Testis (tissue), 3 donors: ENCODE measurements around the gene PPP6C. TPM values are rescaled to one million over a fixed set of nuclear protein-coding genes. Genes with fewer than 3 reads are reported as not detected.
"Not testable (repeated sequence)": the region's sequence is repeated elsewhere in the genome, so short reads cannot be mapped to it uniquely, and the experiment has no call there.

ENCODE experiments used
- DNase-seq: peaks from one replicate; pipeline ENCODE4 v3.0.0-alpha.2; 2019
- H3K27ac ChIP-seq, 2 donors: fragments of 200-600 bp; sonication (generic); one replicate each; pipeline ENCODE4 v1.5.1; 2019
- H3K27me3 ChIP-seq: fragments of 200-600 bp; sonication (generic); one replicate; pipeline ENCODE4 v1.5.1; 2019
- H3K36me3 ChIP-seq: fragments of 200-600 bp; sonication (generic); one replicate; pipeline ENCODE4 v1.5.1; 2017; ENCODE audit warnings: low read depth; ENCODE audit errors: missing control alignments
- H3K4me1 ChIP-seq: fragments of 200-600 bp; sonication (generic); one replicate; pipeline ENCODE4 v1.5.1; 2019
- H3K4me3 ChIP-seq, 2 donors: fragments of 200-600 bp; sonication (generic); one replicate each; pipeline ENCODE4 v1.5.1; 2017 to 2019
- H3K9me3 ChIP-seq: fragments of 200-600 bp; sonication (generic); one replicate; pipeline ENCODE4 v1.5.1; 2017
- CTCF ChIP-seq, 3 experiments: fragments of 450-650 bp in 2 of 3; fragments of 200-600 bp in 1 of 3; sonication (generic) in 1 of 3; IDR thresholded peaks; one replicate each; pipeline ENCODE4 v1.5.1; 2016 to 2019; ENCODE audit warnings: antibody characterized with exemption in 3 of 3, mild to moderate bottlenecking in 2 of 3, moderate library complexity in 1 of 3
- POLR2A ChIP-seq: fragments of 450-650 bp; IDR thresholded peaks from one replicate; pipeline ENCODE4 v1.6.1; 2017; ENCODE audit warnings: antibody characterized with exemption, mild to moderate bottlenecking, moderate library complexity
- WGBS, 2 donors: methylation state at CpG; one replicate each; pipeline ENCODE4 v1.1.5; 2018; 5-methylcytosine and 5-hydroxymethylcytosine counted together
- intact Hi-C: fragments of 100-400 bp; cut with DNase I; formaldehyde crosslinking; loops from one replicate; pipeline ENCODE4 v1.15.1; 2023; ENCODE audit warnings: low total_unique reads
- polyA plus RNA-seq: library from polyadenylated mRNA; stranded (reverse); fragments of 350-450 nt; fragmentation: Illumina TruSeq; extraction: RNeasy Lipid Tissue Mini Kit (QIAGEN cat#74804); gene quantifications from one replicate; pipeline ENCODE4 v1.2.3, GENCODE V29; 2014; ENCODE audit warnings: low read depth, low replicate concordance; ENCODE audit not compliant: insufficient read depth
- total RNA-seq, 2 donors: library from RNA; depleted of rRNA; stranded (reverse); fragments of >200 nt; gene quantifications; one replicate each; pipeline ENCODE4 v1.2.3, GENCODE V29; 2016

PPP6C gene
- total and polyA plus RNA-seq, 3 donors from 2014 or later = 38.9 to 57.5 (median 40.5) TPM

DNA sequence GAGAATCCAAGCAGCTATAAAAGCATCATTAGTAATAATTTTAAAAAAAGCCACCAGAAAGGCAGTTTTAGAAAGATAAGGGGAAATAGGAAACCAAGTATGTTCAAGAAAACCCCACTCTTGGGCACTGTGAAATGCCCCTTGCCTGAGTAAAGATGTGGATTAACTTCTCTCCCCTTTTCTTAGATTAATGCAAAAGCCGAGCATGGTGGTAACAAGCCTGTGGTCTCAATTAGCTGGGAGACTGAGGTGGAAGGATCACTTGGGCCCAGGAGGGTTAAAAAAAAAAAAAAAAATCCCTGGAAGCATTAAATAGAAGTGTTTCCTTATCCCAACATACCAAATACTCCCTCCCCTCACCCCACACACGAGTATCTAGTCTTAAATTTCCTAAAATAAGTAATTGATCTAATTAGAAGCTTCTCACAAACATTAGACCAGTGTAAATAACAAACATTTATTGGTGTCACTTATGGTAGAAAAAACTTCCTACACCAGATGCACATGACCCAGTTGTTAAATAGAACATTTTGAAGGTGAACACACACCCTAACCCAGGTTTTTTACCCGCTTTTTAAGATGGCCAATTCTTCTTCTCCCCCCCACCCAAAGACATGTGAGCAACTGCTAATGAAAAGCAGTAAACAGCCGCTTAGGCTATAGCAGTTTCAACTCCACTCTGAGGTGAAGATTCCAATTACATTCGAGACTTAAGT, 46.4 kb upstream of the PPP6C start:
- H3K4me3 ChIP-seq = no peak overlapping the region
- H3K27ac ChIP-seq = no peak overlapping the region
- intact Hi-C loops = no loop called here
- peaks cover 34% of the 10 kb centered on the region for H3K4me1 ChIP-seq
- no peaks in the 10 kb centered on the region for H3K9me3 ChIP-seq
- no peaks in the 10 kb centered on the region for H3K27me3 ChIP-seq
- no peak for DNase-seq
- TF ChIP-seq POLR2A (no peak), CTCF (IDR thresholded peaks at IDR 0.05) (no peak)
- H3K36me3 ChIP-seq = peaks cover 4% of the 10 kb centered on the region
- 63 to 65% methylated on average over 5 of the region's 5 CpGs for WGBS, 2 donors

- H3K9me3 ChIP-seq, DNase-seq, intact Hi-C loops, H3K4me3 ChIP-seq, H3K36me3 ChIP-seq, H3K27me3 ChIP-seq, H3K27ac ChIP-seq: not testable (repeated sequence)
- H3K4me1 ChIP-seq = peaks cover 23% of the 10 kb centered on the region
- WGBS, 2 donors = 93 to 94% methylated on average over 8 of the region's 8 CpGs
Measured at GRCh38 chr9:125234099-125234498, 44.5 kb upstream of the PPP6C start.

DNA sequence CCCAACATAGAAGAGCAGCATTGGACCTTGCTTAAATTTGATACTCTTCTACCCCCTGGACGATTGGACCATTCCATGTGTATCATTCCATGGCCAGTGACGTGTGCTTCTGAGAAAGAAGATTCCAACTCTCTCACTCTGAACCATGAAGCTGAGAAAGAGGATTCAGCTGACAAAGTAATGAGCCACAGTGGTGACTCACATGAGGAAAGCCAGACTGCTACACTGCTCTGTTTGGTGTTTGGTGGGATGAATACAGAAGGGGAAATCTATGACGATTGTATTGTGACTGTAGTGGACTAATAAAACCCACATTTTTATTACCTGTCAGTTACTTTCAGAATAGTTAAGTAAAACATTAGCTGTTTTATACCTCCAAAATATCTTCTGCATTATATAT, 44.1 kb upstream of the PPP6C start:
- TF ChIP-seq CTCF (IDR thresholded peaks at IDR 0.05) (no peak), POLR2A (no peak)
- H3K9me3 ChIP-seq = no peaks in the 10 kb centered on the region
- no peaks in the 10 kb centered on the region for H3K27me3 ChIP-seq
- intact Hi-C loops = no loop called here
- 72 to 76% methylated on average over 3 of the region's 3 CpGs for WGBS, 2 donors
- DNase-seq = no peak
- H3K4me1 ChIP-seq = peaks cover 19% of the 10 kb centered on the region
- no peak overlapping the region for H3K27ac ChIP-seq
- H3K4me3 ChIP-seq = no peak overlapping the region
- H3K36me3 ChIP-seq = peaks cover 4% of the 10 kb centered on the region

DNA sequence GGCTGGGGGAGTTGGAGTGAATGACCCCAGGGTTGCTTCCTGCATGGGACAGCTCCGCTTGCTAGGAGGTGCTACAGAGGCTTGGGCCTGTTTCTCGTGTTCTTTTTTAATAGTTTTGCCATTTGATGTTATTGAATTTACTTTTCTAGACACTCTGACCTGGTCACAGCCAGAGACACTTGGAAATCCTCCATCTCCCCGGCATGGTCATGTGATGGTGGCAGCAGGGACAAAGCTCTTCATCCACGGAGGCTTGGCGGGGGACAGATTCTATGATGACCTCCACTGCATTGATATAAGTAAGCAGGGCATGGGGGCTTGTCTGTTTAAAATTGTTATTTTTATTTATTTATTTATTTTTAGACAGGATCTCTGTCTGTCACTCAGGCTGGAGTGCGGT, 38.2 kb upstream of the PPP6C start:
- no peaks in the 10 kb centered on the region for H3K27me3 ChIP-seq
- no peak overlapping the region for H3K4me3 ChIP-seq
- no peak overlapping the region for H3K27ac ChIP-seq
- H3K4me1 ChIP-seq = no peaks in the 10 kb centered on the region
- 89 to 94% methylated on average over 6 of the region's 6 CpGs for WGBS, 2 donors
- DNase-seq = no peak
- TF ChIP-seq POLR2A (no peak), CTCF (IDR thresholded peaks at IDR 0.05) (no peak)
- intact Hi-C loops = no loop called here
- H3K9me3 ChIP-seq = no peaks in the 10 kb centered on the region
- no peaks in the 10 kb centered on the region for H3K36me3 ChIP-seq

DNA sequence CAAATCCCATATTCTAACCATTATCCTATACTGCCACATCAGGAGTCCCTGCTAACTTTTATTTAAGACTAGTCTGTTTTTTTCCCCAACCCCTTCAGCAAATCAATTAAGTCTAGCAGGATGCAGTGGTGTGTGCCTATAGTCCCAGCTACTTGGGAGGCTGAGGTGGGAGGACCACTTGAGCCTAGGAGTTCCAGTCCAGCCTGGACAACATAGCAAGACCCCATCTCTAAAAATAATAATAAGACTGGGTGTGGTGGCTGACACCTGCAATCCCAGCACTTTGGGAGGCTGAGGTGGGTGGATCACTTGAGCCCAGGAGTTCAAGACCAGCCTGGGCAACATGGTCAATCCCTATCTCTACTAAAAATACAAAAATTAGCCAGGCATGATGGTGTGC, 35.3 kb upstream of the PPP6C start:
- DNase-seq, H3K27me3 ChIP-seq, H3K36me3 ChIP-seq, H3K27ac ChIP-seq, H3K9me3 ChIP-seq, intact Hi-C loops, H3K4me3 ChIP-seq, H3K4me1 ChIP-seq: not testable (repeated sequence)

GRCh38 chr9:125218621-125219020, 29.0 kb upstream of the PPP6C start:
- 86 to 98% methylated on average over 3 of the region's 3 CpGs for WGBS, 2 donors
- DNase-seq = no peak
- H3K36me3 ChIP-seq = no peaks in the 10 kb centered on the region
- TF ChIP-seq POLR2A (no peak), CTCF (IDR thresholded peaks at IDR 0.05) (no peak)
- no peaks in the 10 kb centered on the region for H3K27me3 ChIP-seq
- no peaks in the 10 kb centered on the region for H3K9me3 ChIP-seq
- no peak overlapping the region for H3K4me3 ChIP-seq
- intact Hi-C loops = no loop called here
- no peaks in the 10 kb centered on the region for H3K4me1 ChIP-seq
- no peak overlapping the region for H3K27ac ChIP-seq
